K562 (cell line): Measurements from ENCODE around the gene PRODH2. TPM values are rescaled to one million over a fixed set of nuclear protein-coding genes. Genes with fewer than 3 reads are reported as not detected.
A peak's percentile ranks its signal among the peaks of the same experiment; 100 is the strongest.

Source experiments
- ATAC-seq: fragments of 200-7000 bp; cut with Tn5 transposase; 3 replicates; pipeline ENCODE4 v1.9.1; 2020; ENCODE audit warnings: moderate library complexity
- BruUV-seq: library from RNA; stranded (reverse); fragments of 400-500 nt; replicated peaks from 2 replicates; lab custom pipeline; 2021; lab: Mats Ljungman, UMichigan
- CTCF ChIA-PET: fragments of 300-600 bp; formaldehyde crosslinking; extraction: SDS; loops from one replicate; lab custom pipeline; 2021; ENCODE audit warnings: low intra/inter-chr PET ratio; lab: Yijun Ruan, JAX
- POLR2A ChIA-PET: fragments of 300-600, 350-650 bp; sonication (Branson Sonifier 250); formaldehyde crosslinking; extraction: SDS; loops from one replicate; lab custom pipeline; 2021; ENCODE audit warnings: antibody characterized with exemption, inconsistent platforms; lab: Yijun Ruan, JAX
- DNase-seq, 4 experiments: peaks; one replicate each; pipeline versions ENCODE4 v3.0.0 to v3.0.0-alpha.2; 2011 to 2018; ENCODE audit warnings: low spot score in 3 of 4, mixed read lengths in 3 of 4; ENCODE audit errors: extremely low read depth in 1 of 4
- FAIRE-seq: peaks from 2 replicates; lab custom pipeline; 2011; peaks lifted over from hg19 to GRCh38; lab: Jason Lieb, UNC
- H2AFZ ChIP-seq: 2 replicates; pipeline ENCODE4 v1.6.0; 2011; ENCODE audit warnings: low read depth, low read length, control low read depth, inconsistent platforms
- H3K27ac ChIP-seq: fragments of 200-600 bp; 3 replicates; pipeline ENCODE4 v1.8.0; 2011; ENCODE audit warnings: low read depth, mild to moderate bottlenecking, control low read depth, inconsistent platforms, low read length, moderate library complexity, mixed read lengths; ENCODE audit errors: extremely low read depth
- H3K27me3 ChIP-seq, 2 experiments: fragments of 300-600 bp in 1 of 2; 2 replicates in 1 of 2; 3 replicates in 1 of 2; pipeline versions ENCODE4 v1.6.0 to v1.8.0; 2011; ENCODE audit warnings: inconsistent platforms in 2 of 2, low read length in 2 of 2, mild to moderate bottlenecking in 1 of 2, mixed read lengths in 1 of 2, moderate library complexity in 1 of 2; ENCODE audit not compliant: control insufficient read depth in 2 of 2, insufficient read depth in 2 of 2
- H3K36me3 ChIP-seq: fragments of 300-600 bp; 3 replicates; pipeline ENCODE4 v1.8.0; 2011; ENCODE audit warnings: mild to moderate bottlenecking, low read length, inconsistent platforms; ENCODE audit not compliant: control insufficient read depth, insufficient read depth
- H3K4me1 ChIP-seq, 2 experiments: fragments of 200-600 bp in 1 of 2; replicated peaks in 1 of 2; 2 replicates in 1 of 2; 3 replicates in 1 of 2; pipeline versions ENCODE4 v1.5.1 to v1.8.0; 2011; ENCODE audit warnings: inconsistent platforms in 2 of 2, low read length in 2 of 2, mild to moderate bottlenecking in 1 of 2, mixed read lengths in 1 of 2, moderate library complexity in 1 of 2; ENCODE audit not compliant: control insufficient read depth in 2 of 2, insufficient read depth in 2 of 2
- H3K4me2 ChIP-seq: 2 replicates; pipeline ENCODE4 v1.6.1; 2011; ENCODE audit warnings: low read length, control low read depth, inconsistent platforms, mixed read lengths; ENCODE audit not compliant: insufficient read depth
- H3K4me3 ChIP-seq: fragments of 200-600 bp; sonication (generic), shearing (Covaris generic); 2 replicates; pipeline ENCODE4 v1.5.1; 2016; ENCODE audit warnings: control low read depth, inconsistent platforms
- H3K79me2 ChIP-seq: fragments of 200-600 bp; 3 replicates; pipeline ENCODE4 v1.8.0; 2011; ENCODE audit warnings: low read length, inconsistent platforms; ENCODE audit not compliant: control insufficient read depth, insufficient read depth
- H3K9ac ChIP-seq, 2 experiments: 2 replicates each; pipeline versions ENCODE4 v1.6.0 to v1.6.1; 2011; ENCODE audit warnings: low read depth in 2 of 2, low read length in 2 of 2, control low read depth in 1 of 2, inconsistent platforms in 1 of 2, mild to moderate bottlenecking in 1 of 2, mixed read lengths in 1 of 2; ENCODE audit not compliant: insufficient read depth in 1 of 2
- H3K9me1 ChIP-seq: one replicate; pipeline ENCODE4 v1.6.0; 2011; ENCODE audit warnings: inconsistent platforms, mild to moderate bottlenecking, low read length, moderate library complexity; ENCODE audit not compliant: control insufficient read depth, insufficient read depth
- H3K9me3 ChIP-seq: replicated peaks from 2 replicates; pipeline ENCODE4 v1.5.1; 2011; ENCODE audit warnings: low read depth, low read length, inconsistent platforms; ENCODE audit not compliant: control insufficient read depth, insufficient read depth
- H4K20me1 ChIP-seq: replicated peaks from 2 replicates; pipeline ENCODE4 v1.6.1; 2011; ENCODE audit warnings: low read length, inconsistent platforms, mixed read lengths; ENCODE audit not compliant: control insufficient read depth, insufficient read depth
- RBM14 ChIP-seq: fragments of 200-400 bp; formaldehyde crosslinking; IDR thresholded peaks from 2 replicates; pipeline ENCODE4 v1.6.1; 2018; ENCODE audit warnings: low read depth, mild to moderate bottlenecking, low read length, moderate library complexity, borderline replicate concordance; ENCODE audit not compliant: insufficient read depth
- ZBTB7A ChIP-seq: IDR thresholded peaks from 2 replicates; pipeline ENCODE4 v1.6.1; 2011; ENCODE audit warnings: low read depth, mild to moderate bottlenecking, low read length, moderate library complexity, borderline replicate concordance; ENCODE audit not compliant: control insufficient read depth
- WGBS: fragments of 100-300 bp; shearing (Covaris generic); methylation state at CpG from one replicate; pipeline ENCODE4 v1.1.6; 2016; ENCODE audit warnings: low coverage, mixed read lengths; ENCODE audit not compliant: insufficient coverage; ENCODE audit errors: missing lambda C conversion rate; 5-methylcytosine and 5-hydroxymethylcytosine counted together
- in situ Hi-C: fragments of 300-500 bp; cut with MboI; formaldehyde crosslinking; loops from 4 replicates; pipeline ENCODE4 v1.15.0; 2018; ENCODE audit warnings: inconsistent platforms, mixed read lengths
- intact Hi-C: fragments of 100-400 bp; cut with micrococcal nuclease; formaldehyde crosslinking; loops from 2 replicates; pipeline ENCODE4 v1.14.2; 2022
- polyA plus RNA-seq, 8 experiments: library from polyadenylated mRNA; depleted of rRNA in 4 of 8; stranded (reverse) in 5 of 8; unstranded in 3 of 8; fragments of >200 nt; fragmentation: Nextera tagmentation in 2 of 8; fragmentation: Illumina TruSeq in 1 of 8; extraction: Ambion mirVana in 2 of 8; extraction: Trizol in 1 of 8; gene quantifications; 2 replicates each; pipeline versions ENCODE4 v1.2.1 to v1.2.3, GENCODE V29; 2011 to 2014; ENCODE audit warnings: inconsistent platforms in 1 of 8, missing spikeins in 1 of 8
- total RNA-seq, 7 experiments: library from RNA; depleted of rRNA in 6 of 7; stranded (reverse); fragments of >200 nt in 6 of 7; fragmentation: Illumina TruSeq in 2 of 7; extraction: Trizol in 2 of 7; gene quantifications; 2 replicates each; pipeline versions ENCODE4 v1.2.1 to v1.2.3, GENCODE V29; 2011 to 2021; ENCODE audit warnings: low replicate concordance in 1 of 7
- TF ChIP-seq, protein P1 (sequence below): fragments of 250-450 bp; sonication (Bioruptor Pico); IDR thresholded peaks from 2 replicates; pipeline ENCODE4 v1.8.0; 2022; ENCODE audit warnings: inconsistent platforms
- TF ChIP-seq, protein P2 (sequence below): sonication (generic); formaldehyde crosslinking; IDR thresholded peaks from 2 replicates; pipeline ENCODE4 v1.8.0; 2023; ENCODE audit warnings: missing genetic modification reagents, mild to moderate bottlenecking, borderline replicate concordance

The PRODH2 gene
- total and polyA plus RNA-seq, 9 of the 15 experiments (the other 6 are each of a cell fraction or from before 2014, with no cell fraction given) = not detected

DNA sequence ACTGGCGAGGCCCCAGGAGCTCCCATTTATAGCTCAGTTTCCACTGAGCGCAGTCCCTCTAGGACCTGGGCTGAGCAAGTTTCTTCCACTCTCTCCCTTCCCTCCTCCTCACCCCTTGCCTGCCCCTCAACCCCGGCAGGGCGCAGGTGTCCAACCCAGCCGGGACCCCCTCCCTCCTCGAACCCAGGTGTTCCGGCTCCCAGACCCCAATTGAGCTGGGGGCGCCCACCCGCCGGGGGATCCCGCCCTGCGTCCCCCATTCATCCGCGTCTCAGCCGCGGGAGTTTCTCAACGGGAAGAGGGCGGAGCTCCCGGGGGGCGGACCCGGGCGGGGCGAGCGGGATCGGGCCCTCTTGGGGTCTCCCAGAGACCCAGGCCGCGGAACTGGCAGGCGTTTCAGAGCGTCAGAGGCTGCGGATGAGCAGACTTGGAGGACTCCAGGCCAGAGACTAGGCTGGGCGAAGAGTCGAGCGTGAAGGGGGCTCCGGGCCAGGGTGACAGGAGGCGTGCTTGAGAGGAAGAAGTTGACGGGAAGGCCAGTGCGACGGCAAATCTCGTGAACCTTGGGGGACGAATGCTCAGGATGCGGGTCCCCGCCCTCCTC lies 44.0 kb upstream of the PRODH2 start, which contains the start of gene KIRREL2:
Gene KIRREL2, plus strand, starts transcription at position 366 of the 604 bp plus-strand sequence. Its CDS starts 209 bp downstream, at position 575.
- CTCF ChIA-PET = no interaction called here
- Histone ChIP-seq H3K4me3 (peak within 1 kb of the TSS; percentile 29), H3K4me1 (peaks cover 12 to 41% of the 10 kb centered on the region in 2 experiments), H4K20me1 (peaks cover 8% of the 10 kb centered on the region; the same call in 1 of the 2 replicates), H3K27me3 (peaks cover 16 to 64% of the 10 kb centered on the region in 2 experiments; a peak in 4 of 5 replicates), H3K27ac (no peak within 1 kb of the TSS), H3K36me3 (no peaks in the 10 kb centered on the region), H3K79me2 (no peaks in the 10 kb centered on the region), H3K9ac (peak within 1 kb of the TSS in 1 of 2 experiments; percentile 83; a peak in 2 of 4 replicates), H3K4me2 (peak within 1 kb of the TSS; percentile 11; the same call in 1 of the 2 replicates), H2AFZ (peak within 1 kb of the TSS; percentile 54), H3K9me3 (peaks cover 5% of the 10 kb centered on the region; the same call in 1 of the 2 replicates), H3K9me1 (no peaks in the 10 kb centered on the region)
- FAIRE-seq (no peak), DNase-seq (peak in 1 of 4 experiments; percentile 41), ATAC-seq (peak; percentile 30; the same call in 1 of the 3 replicates)
- intact Hi-C loops = no loop called here
- POLR2A ChIA-PET = interaction anchor here (0.6 to 1.4 kb wide), 3 partner anchors 14 to 208 kb away, joined by 3 to 6 read pairs (median 4); partner anchors contain the start of gene COX6B1
- TF ChIP-seq, protein P1, sequence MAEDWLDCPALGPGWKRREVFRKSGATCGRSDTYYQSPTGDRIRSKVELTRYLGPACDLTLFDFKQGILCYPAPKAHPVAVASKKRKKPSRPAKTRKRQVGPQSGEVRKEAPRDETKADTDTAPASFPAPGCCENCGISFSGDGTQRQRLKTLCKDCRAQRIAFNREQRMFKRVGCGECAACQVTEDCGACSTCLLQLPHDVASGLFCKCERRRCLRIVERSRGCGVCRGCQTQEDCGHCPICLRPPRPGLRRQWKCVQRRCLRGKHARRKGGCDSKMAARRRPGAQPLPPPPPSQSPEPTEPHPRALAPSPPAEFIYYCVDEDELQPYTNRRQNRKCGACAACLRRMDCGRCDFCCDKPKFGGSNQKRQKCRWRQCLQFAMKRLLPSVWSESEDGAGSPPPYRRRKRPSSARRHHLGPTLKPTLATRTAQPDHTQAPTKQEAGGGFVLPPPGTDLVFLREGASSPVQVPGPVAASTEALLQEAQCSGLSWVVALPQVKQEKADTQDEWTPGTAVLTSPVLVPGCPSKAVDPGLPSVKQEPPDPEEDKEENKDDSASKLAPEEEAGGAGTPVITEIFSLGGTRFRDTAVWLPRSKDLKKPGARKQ (CRISPR knock-in tag) = no peak
- TF ChIP-seq, protein P2, sequence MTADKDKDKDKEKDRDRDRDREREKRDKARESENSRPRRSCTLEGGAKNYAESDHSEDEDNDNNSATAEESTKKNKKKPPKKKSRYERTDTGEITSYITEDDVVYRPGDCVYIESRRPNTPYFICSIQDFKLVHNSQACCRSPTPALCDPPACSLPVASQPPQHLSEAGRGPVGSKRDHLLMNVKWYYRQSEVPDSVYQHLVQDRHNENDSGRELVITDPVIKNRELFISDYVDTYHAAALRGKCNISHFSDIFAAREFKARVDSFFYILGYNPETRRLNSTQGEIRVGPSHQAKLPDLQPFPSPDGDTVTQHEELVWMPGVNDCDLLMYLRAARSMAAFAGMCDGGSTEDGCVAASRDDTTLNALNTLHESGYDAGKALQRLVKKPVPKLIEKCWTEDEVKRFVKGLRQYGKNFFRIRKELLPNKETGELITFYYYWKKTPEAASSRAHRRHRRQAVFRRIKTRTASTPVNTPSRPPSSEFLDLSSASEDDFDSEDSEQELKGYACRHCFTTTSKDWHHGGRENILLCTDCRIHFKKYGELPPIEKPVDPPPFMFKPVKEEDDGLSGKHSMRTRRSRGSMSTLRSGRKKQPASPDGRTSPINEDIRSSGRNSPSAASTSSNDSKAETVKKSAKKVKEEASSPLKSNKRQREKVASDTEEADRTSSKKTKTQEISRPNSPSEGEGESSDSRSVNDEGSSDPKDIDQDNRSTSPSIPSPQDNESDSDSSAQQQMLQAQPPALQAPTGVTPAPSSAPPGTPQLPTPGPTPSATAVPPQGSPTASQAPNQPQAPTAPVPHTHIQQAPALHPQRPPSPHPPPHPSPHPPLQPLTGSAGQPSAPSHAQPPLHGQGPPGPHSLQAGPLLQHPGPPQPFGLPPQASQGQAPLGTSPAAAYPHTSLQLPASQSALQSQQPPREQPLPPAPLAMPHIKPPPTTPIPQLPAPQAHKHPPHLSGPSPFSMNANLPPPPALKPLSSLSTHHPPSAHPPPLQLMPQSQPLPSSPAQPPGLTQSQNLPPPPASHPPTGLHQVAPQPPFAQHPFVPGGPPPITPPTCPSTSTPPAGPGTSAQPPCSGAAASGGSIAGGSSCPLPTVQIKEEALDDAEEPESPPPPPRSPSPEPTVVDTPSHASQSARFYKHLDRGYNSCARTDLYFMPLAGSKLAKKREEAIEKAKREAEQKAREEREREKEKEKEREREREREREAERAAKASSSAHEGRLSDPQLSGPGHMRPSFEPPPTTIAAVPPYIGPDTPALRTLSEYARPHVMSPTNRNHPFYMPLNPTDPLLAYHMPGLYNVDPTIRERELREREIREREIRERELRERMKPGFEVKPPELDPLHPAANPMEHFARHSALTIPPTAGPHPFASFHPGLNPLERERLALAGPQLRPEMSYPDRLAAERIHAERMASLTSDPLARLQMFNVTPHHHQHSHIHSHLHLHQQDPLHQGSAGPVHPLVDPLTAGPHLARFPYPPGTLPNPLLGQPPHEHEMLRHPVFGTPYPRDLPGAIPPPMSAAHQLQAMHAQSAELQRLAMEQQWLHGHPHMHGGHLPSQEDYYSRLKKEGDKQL (CRISPR knock-in tag) = no peak
- TF ChIP-seq ZBTB7A (peak; percentile 22; the same call in 1 of the 2 replicates), RBM14 (0 out of 2 replicates have a peak, but pooled peaks have one; percentile 28)
- in situ Hi-C loops = no loop called here
- no TSS peak for BruUV-seq
- 4% methylated on average over 32 of the region's 42 CpGs for WGBS
